AG09309 (cell line): Measurements from ENCODE around the gene BNC2.
A peak's percentile ranks its signal among the peaks of the same experiment; 100 is the strongest.

Experiments used
- DNase-seq: peaks from one replicate; pipeline ENCODE4 v3.0.0-alpha.2; 2010; ENCODE audit warnings: low read depth
- H3K4me3 ChIP-seq: 2 replicates; pipeline ENCODE4 v1.5.1; 2011; ENCODE audit warnings: mild to moderate bottlenecking, low read depth, low read length, moderate library complexity; ENCODE audit not compliant: control insufficient read depth
- CTCF ChIP-seq: IDR thresholded peaks from 2 replicates; pipeline ENCODE4 v1.5.1; 2011; ENCODE audit warnings: mild to moderate bottlenecking, low read depth, low read length, inconsistent platforms; ENCODE audit not compliant: insufficient read depth, control insufficient read depth; ENCODE audit errors: missing control alignments

The BNC2 gene

GRCh38 chr9:16450578-16450977 lies 419.9 kb downstream of the BNC2 start:
- TF ChIP-seq CTCF = no peak
- DNase-seq = no peak
- no peak overlapping the region for H3K4me3 ChIP-seq

- H3K4me3 ChIP-seq = no peak overlapping the region
- DNase-seq = no peak
- no peak for TF ChIP-seq CTCF
These were observed 420.4 kb downstream of the BNC2 start for GRCh38 chr9:16450043-16450442.

GRCh38 chr9:16449076-16449730 lies 421.3 kb downstream of the BNC2 start:
- DNase-seq = no peak
- no peak for TF ChIP-seq CTCF
- H3K4me3 ChIP-seq = no peak overlapping the region

- DNase-seq = no peak
- no peak for TF ChIP-seq CTCF
- H3K4me3 ChIP-seq = no peak overlapping the region
These were observed 422.5 kb downstream of the BNC2 start for GRCh38 chr9:16447946-16448345.

- no peak for DNase-seq
- no peak for TF ChIP-seq CTCF
- H3K4me3 ChIP-seq = no peak overlapping the region
These were observed 423.8 kb downstream of the BNC2 start for GRCh38 chr9:16446636-16447035.

- no peak for TF ChIP-seq CTCF
- H3K4me3 ChIP-seq = no peak overlapping the region
- peak; percentile 14 for DNase-seq
These were observed 425.1 kb downstream of the BNC2 start for GRCh38 chr9:16445141-16445920.
